Measurements from ENCODE around the gene FHIT. TPM values are rescaled to one million over a fixed set of nuclear protein-coding genes. Genes with fewer than 3 reads are reported as not detected.
A peak's percentile ranks its signal among the peaks of the same experiment; 100 is the strongest.

FHIT gene
- total RNA-seq, 1 experiment from 2014 or later: 3.6 TPM

- H3K4me1 ChIP-seq (ENCODE audit: insufficient read depth, low read length): peaks cover 10% of the 10 kb centered on the region; the same call in 1 of the 2 replicates
- no TSS peak for BruUV-seq (replicated peaks)
These were observed 1441.4 kb downstream of the FHIT start for GRCh38 chr3:59809710-59810444.

GRCh38 chr3:59809016-59809415 is 1442.2 kb downstream of the FHIT start:
- H4K20me1 ChIP-seq (ENCODE audit: low read length): no peaks in the 10 kb centered on the region
- H3K4me2 ChIP-seq (ENCODE audit: low read length): no peak overlapping the region
- H3K27me3 ChIP-seq (ENCODE audit: low read length): no peaks in the 10 kb centered on the region
- BruUV-seq (replicated peaks): no TSS peak
- peak; percentile 49 for ATAC-seq
- ChIA-PET CTCF (interaction anchor here (1.1 kb wide), 2 partner anchors 91 to 234 kb away, joined by 4 to 5 read pairs; no protein-coding TSS in a partner anchor), POLR2A (ENCODE audit: unreplicated experiment) (no interaction called here)
- H3K4me1 ChIP-seq (ENCODE audit: insufficient read depth, low read length): peaks cover 10% of the 10 kb centered on the region; the same call in 1 of the 2 replicates
- H2AFZ ChIP-seq (ENCODE audit: low read length): peak overlapping the region; percentile 58; the same call in 1 of the 2 replicates
- intact Hi-C loops (cut with micrococcal nuclease): loop anchor here (1.0 kb wide), 2 partner anchors 234 to 597 kb away; no protein-coding TSS in a partner anchor
- DNase-seq: peak; percentile 69
- no peak overlapping the region for H3K4me3 ChIP-seq (ENCODE audit: low read length)
- no peak overlapping the region for H3K27ac ChIP-seq (ENCODE audit: low read length)
- no peak for TF ChIP-seq CTCF (conservative IDR thresholded peaks at IDR 0.05; ENCODE audit: low read depth, low read length)
- no peak for TF ChIP-seq EZH2phosphoT487 (IDR thresholded peaks at IDR 0.05; ENCODE audit: borderline replicate concordance, low read length)
- TF ChIP-seq EZH2 (IDR thresholded peaks at IDR 0.05; ENCODE audit: low read length, unreplicated experiment): no peak
- H3K9me2 ChIP-seq (replicated peaks; ENCODE audit: low read length): no peaks in the 10 kb centered on the region
- H3K9me3 ChIP-seq (ENCODE audit: low read length): no peaks in the 10 kb centered on the region
- H3K79me2 ChIP-seq (ENCODE audit: low read length): no peaks in the 10 kb centered on the region
- no peaks in the 10 kb centered on the region for H3K36me3 ChIP-seq (ENCODE audit: low read depth, low read length)
- no peaks in the 10 kb centered on the region for H3F3A ChIP-seq (ENCODE audit: low read length, unreplicated experiment)
- H3K9ac ChIP-seq (ENCODE audit: low read length): no peak overlapping the region

More at GRCh38 chr3:59809710-59810444, 1441.4 kb downstream of the FHIT start:
- Histone ChIP-seq H4K20me1 (ENCODE audit: low read length) (no peaks in the 10 kb centered on the region), H3K9ac (ENCODE audit: low read length) (no peak overlapping the region), H3K27ac (ENCODE audit: low read length) (no peak overlapping the region), H3K36me3 (ENCODE audit: low read depth, low read length) (no peaks in the 10 kb centered on the region), H3K9me2 (replicated peaks; ENCODE audit: low read length) (no peaks in the 10 kb centered on the region), H3K4me2 (ENCODE audit: low read length) (no peak overlapping the region), H3F3A (ENCODE audit: low read length, unreplicated experiment) (no peaks in the 10 kb centered on the region), H3K4me3 (ENCODE audit: low read length) (no peak overlapping the region), H3K79me2 (ENCODE audit: low read length) (no peaks in the 10 kb centered on the region), H2AFZ (ENCODE audit: low read length) (peak overlapping the region; percentile 58), H3K27me3 (ENCODE audit: low read length) (no peaks in the 10 kb centered on the region), H3K9me3 (ENCODE audit: low read length) (no peaks in the 10 kb centered on the region)
- ATAC-seq (peak; percentile 50), DNase-seq (peak; percentile 64)
- POLR2A ChIA-PET (ENCODE audit: unreplicated experiment): no interaction called here
- intact Hi-C loops (cut with micrococcal nuclease): loop anchor here (1.0 to 10.0 kb wide), 4 partner anchors 235 to 985 kb away; no protein-coding TSS in a partner anchor
- no peak for TF ChIP-seq EZH2phosphoT487 (IDR thresholded peaks at IDR 0.05; ENCODE audit: borderline replicate concordance, low read length)
- no peak for TF ChIP-seq EZH2 (IDR thresholded peaks at IDR 0.05; ENCODE audit: low read length, unreplicated experiment)
- peak; percentile 66 for TF ChIP-seq CTCF (conservative IDR thresholded peaks at IDR 0.05; ENCODE audit: low read depth, low read length)
- CTCF ChIA-PET: interaction anchor here (0.5 to 1.4 kb wide), 6 partner anchors 47 to 1171 kb away, joined by 3 to 6 read pairs (median 4); no protein-coding TSS in a partner anchor

GRCh38 chr3:59808446-59808845 is 1442.8 kb downstream of the FHIT start:
- Histone ChIP-seq H3K79me2 (ENCODE audit: low read length) (no peaks in the 10 kb centered on the region), H3F3A (ENCODE audit: low read length, unreplicated experiment) (no peaks in the 10 kb centered on the region), H3K9me2 (replicated peaks; ENCODE audit: low read length) (no peaks in the 10 kb centered on the region), H3K27me3 (ENCODE audit: low read length) (no peaks in the 10 kb centered on the region), H3K4me2 (ENCODE audit: low read length) (no peak overlapping the region), H3K36me3 (ENCODE audit: low read depth, low read length) (no peaks in the 10 kb centered on the region), H4K20me1 (ENCODE audit: low read length) (no peaks in the 10 kb centered on the region), H3K4me3 (ENCODE audit: low read length) (no peak overlapping the region), H2AFZ (ENCODE audit: low read length) (no peak overlapping the region), H3K9ac (ENCODE audit: low read length) (no peak overlapping the region), H3K9me3 (ENCODE audit: low read length) (no peaks in the 10 kb centered on the region), H3K4me1 (ENCODE audit: insufficient read depth, low read length) (peaks cover 10% of the 10 kb centered on the region; the same call in 1 of the 2 replicates), H3K27ac (ENCODE audit: low read length) (no peak overlapping the region)
- DNase-seq (no peak), ATAC-seq (no peak)
- POLR2A ChIA-PET (ENCODE audit: unreplicated experiment): no interaction called here
- no TSS peak for BruUV-seq (replicated peaks)
- TF ChIP-seq EZH2 (IDR thresholded peaks at IDR 0.05; ENCODE audit: low read length, unreplicated experiment): no peak
- TF ChIP-seq EZH2phosphoT487 (IDR thresholded peaks at IDR 0.05; ENCODE audit: borderline replicate concordance, low read length): no peak
- no peak for TF ChIP-seq CTCF (conservative IDR thresholded peaks at IDR 0.05; ENCODE audit: low read depth, low read length)
- CTCF ChIA-PET: no interaction called here
- intact Hi-C loops (cut with micrococcal nuclease): no loop called here

Data from PC-3 (cell line).